ENCODE results near the gene AQP1.
A peak's percentile ranks its signal among the peaks of the same experiment; 100 is the strongest.

The AQP1 gene

DNA sequence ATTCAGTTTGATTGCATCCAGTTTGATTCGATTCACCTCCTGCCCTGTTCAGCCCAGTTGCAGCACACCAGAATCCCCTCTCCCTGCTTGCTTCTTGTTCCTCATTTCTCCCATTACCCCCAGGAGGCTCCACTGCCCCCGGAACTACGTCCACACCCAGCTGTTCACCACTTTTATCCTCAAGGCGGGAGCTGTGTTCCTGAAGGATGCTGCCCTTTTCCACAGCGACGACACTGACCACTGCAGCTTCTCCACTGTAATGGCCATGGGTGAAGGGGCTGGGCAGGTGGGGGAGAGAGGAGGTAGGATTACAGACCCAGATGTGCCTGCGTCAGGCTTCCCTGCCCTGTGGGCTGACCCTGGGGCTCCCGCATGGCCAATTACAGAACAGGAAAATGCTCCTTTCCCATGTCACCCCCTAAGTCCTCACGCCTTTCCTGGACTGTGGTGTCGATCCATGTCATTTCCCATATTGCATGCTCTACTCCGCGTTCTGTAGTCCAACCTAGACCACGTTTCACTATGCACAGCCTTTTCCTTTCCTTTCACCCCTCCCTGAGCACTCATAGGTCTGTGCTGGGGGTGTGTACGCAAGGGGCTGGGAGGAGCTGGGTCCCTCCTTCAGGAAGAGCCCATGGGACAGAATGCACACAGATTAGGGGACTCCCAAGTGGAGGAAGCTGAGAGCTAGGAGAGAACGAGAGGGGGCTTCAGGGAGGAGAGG lies 60.3 kb downstream of the AQP1 start:
- no peak overlapping the region for H2BK15ac ChIP-seq (ENCODE audit: low read depth, poor library complexity, severe bottlenecking)
- peaks cover 7% of the 10 kb centered on the region for H3K4me1 ChIP-seq (ENCODE audit: control insufficient read depth, insufficient read depth, low read depth, low read length)
- no peaks in the 10 kb centered on the region for H3K9me3 ChIP-seq (ENCODE audit: control insufficient read depth, low read length)
- H3K4me2 ChIP-seq (ENCODE audit: low read length, poor library complexity, severe bottlenecking) = no peak overlapping the region
- WGBS = 87% methylated on average over 10 of the region's 15 CpGs
- no peak overlapping the region for H2BK5ac ChIP-seq (ENCODE audit: low read depth, low read length, poor library complexity, severe bottlenecking)
- H2AFZ ChIP-seq (ENCODE audit: low read depth, low read length) = no peak overlapping the region
- H3K79me1 ChIP-seq (replicated peaks; ENCODE audit: low read length, poor library complexity, severe bottlenecking) = no peaks in the 10 kb centered on the region
- no peak overlapping the region for H4K8ac ChIP-seq (ENCODE audit: low read length)
- no peak overlapping the region for H4K91ac ChIP-seq (ENCODE audit: low read length)
- H3K36me3 ChIP-seq (ENCODE audit: control insufficient read depth in 1 of 2, insufficient read depth in 2 of 2, low read depth in 1 of 2, low read length in 2 of 2) = peaks cover 0 to 3% of the 10 kb centered on the region in 2 experiments
- H2AK5ac ChIP-seq (ENCODE audit: low read length, severe bottlenecking) = no peak overlapping the region
- H3K27ac ChIP-seq (ENCODE audit: low read length, poor library complexity, severe bottlenecking) = no peak overlapping the region
- no peak for DNase-seq
- H3K18ac ChIP-seq (ENCODE audit: low read depth in 1 of 2, low read length in 2 of 2) = no peak overlapping the region
- H3K14ac ChIP-seq (ENCODE audit: low read length in 2 of 2) = no peak overlapping the region
- H2BK120ac ChIP-seq (ENCODE audit: low read depth, low read length) = no peak overlapping the region
- H3K23ac ChIP-seq (ENCODE audit: low read length in 2 of 2) = no peak overlapping the region
- H3K4me3 ChIP-seq (ENCODE audit: insufficient read depth in 1 of 2, low read depth in 1 of 2, low read length in 2 of 2) = no peak overlapping the region
- peaks cover 24 to 59% of the 10 kb centered on the region in 2 experiments for H3K27me3 ChIP-seq (ENCODE audit: control insufficient read depth in 1 of 2, insufficient read depth in 1 of 2, low read length in 2 of 2)
- no peak overlapping the region for H3K4ac ChIP-seq (ENCODE audit: low read depth in 1 of 2, low read length in 2 of 2)
- no peak overlapping the region for H3K9ac ChIP-seq (ENCODE audit: low read length)
- H2BK12ac ChIP-seq (ENCODE audit: low read length in 2 of 2) = no peak overlapping the region

DNA sequence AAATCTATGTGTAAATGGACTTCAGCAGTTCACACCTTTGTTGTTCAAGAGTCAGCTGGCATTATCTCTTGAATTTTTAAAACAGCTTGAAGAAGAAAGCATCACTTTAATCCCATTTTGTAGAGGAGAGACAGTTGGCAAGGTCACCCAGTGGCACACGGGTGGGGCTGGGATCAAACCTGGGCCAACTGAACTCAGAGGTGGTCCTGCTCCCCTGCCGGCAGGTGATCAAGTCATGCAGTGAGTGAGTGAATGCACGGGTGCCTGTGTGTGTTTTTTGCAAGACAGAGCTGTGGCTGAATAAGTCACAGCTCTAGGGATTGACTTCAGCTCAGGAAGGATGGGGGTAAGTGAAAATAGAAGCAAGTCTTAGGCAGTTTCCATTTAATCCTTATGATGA lies 61.6 kb downstream of the AQP1 start:
- no peak for DNase-seq
- Histone ChIP-seq H3K18ac (ENCODE audit: low read depth in 1 of 2, low read length in 2 of 2) (no peak overlapping the region), H3K4me1 (ENCODE audit: control insufficient read depth, insufficient read depth, low read depth, low read length) (peaks cover 10% of the 10 kb centered on the region), H3K4ac (ENCODE audit: low read depth in 1 of 2, low read length in 2 of 2) (no peak overlapping the region), H3K9ac (ENCODE audit: low read length) (no peak overlapping the region), H2AK5ac (ENCODE audit: low read length, severe bottlenecking) (no peak overlapping the region), H3K79me1 (replicated peaks; ENCODE audit: low read length, poor library complexity, severe bottlenecking) (no peaks in the 10 kb centered on the region), H2AFZ (ENCODE audit: low read depth, low read length) (no peak overlapping the region), H3K4me3 (ENCODE audit: insufficient read depth in 1 of 2, low read depth in 1 of 2, low read length in 2 of 2) (no peak overlapping the region), H2BK12ac (ENCODE audit: low read length in 2 of 2) (no peak overlapping the region), H3K36me3 (ENCODE audit: control insufficient read depth in 1 of 2, insufficient read depth in 2 of 2, low read depth in 1 of 2, low read length in 2 of 2) (peaks cover 0 to 3% of the 10 kb centered on the region in 2 experiments), H3K27ac (ENCODE audit: low read length, poor library complexity, severe bottlenecking) (no peak overlapping the region), H3K23ac (ENCODE audit: low read length in 2 of 2) (no peak overlapping the region), H3K9me3 (ENCODE audit: control insufficient read depth, low read length) (no peaks in the 10 kb centered on the region), H3K4me2 (ENCODE audit: low read length, poor library complexity, severe bottlenecking) (no peak overlapping the region), H2BK120ac (ENCODE audit: low read depth, low read length) (no peak overlapping the region), H2BK5ac (ENCODE audit: low read depth, low read length, poor library complexity, severe bottlenecking) (no peak overlapping the region), H3K27me3 (ENCODE audit: control insufficient read depth in 1 of 2, insufficient read depth in 1 of 2, low read length in 2 of 2) (peaks cover 21 to 59% of the 10 kb centered on the region in 2 experiments), H2BK15ac (ENCODE audit: low read depth, poor library complexity, severe bottlenecking) (no peak overlapping the region), H3K14ac (ENCODE audit: low read length in 2 of 2) (no peak overlapping the region), H4K91ac (ENCODE audit: low read length) (no peak overlapping the region), H4K8ac (ENCODE audit: low read length) (no peak overlapping the region)
- 69% methylated on average over 3 of the region's 3 CpGs for WGBS

- H3K9me3 ChIP-seq (ENCODE audit: control insufficient read depth, low read length) = no peaks in the 10 kb centered on the region
- H3K9ac ChIP-seq (ENCODE audit: low read length) = no peak overlapping the region
- no peak overlapping the region for H2BK12ac ChIP-seq (ENCODE audit: low read length in 2 of 2)
- H3K4me2 ChIP-seq (ENCODE audit: low read length, poor library complexity, severe bottlenecking) = no peak overlapping the region
- no peaks in the 10 kb centered on the region for H3K79me1 ChIP-seq (replicated peaks; ENCODE audit: low read length, poor library complexity, severe bottlenecking)
- H3K27me3 ChIP-seq (ENCODE audit: control insufficient read depth in 1 of 2, insufficient read depth in 1 of 2, low read length in 2 of 2) = peaks cover 21 to 61% of the 10 kb centered on the region in 2 experiments
- peaks cover 10% of the 10 kb centered on the region for H3K4me1 ChIP-seq (ENCODE audit: control insufficient read depth, insufficient read depth, low read depth, low read length)
- no peak overlapping the region for H2BK120ac ChIP-seq (ENCODE audit: low read depth, low read length)
- H3K4ac ChIP-seq (ENCODE audit: low read depth in 1 of 2, low read length in 2 of 2) = no peak overlapping the region
- H2BK5ac ChIP-seq (ENCODE audit: low read depth, low read length, poor library complexity, severe bottlenecking) = no peak overlapping the region
- WGBS = 90% methylated on average over 16 of the region's 18 CpGs
- H3K27ac ChIP-seq (ENCODE audit: low read length, poor library complexity, severe bottlenecking) = no peak overlapping the region
- no peak overlapping the region for H3K18ac ChIP-seq (ENCODE audit: low read depth in 1 of 2, low read length in 2 of 2)
- H3K4me3 ChIP-seq (ENCODE audit: insufficient read depth in 1 of 2, low read depth in 1 of 2, low read length in 2 of 2) = no peak overlapping the region
- H3K14ac ChIP-seq (ENCODE audit: low read length in 2 of 2) = peak overlapping the region in 1 of 2 experiments; percentile 50
- no peak overlapping the region for H3K23ac ChIP-seq (ENCODE audit: low read length in 2 of 2)
- no peak overlapping the region for H4K8ac ChIP-seq (ENCODE audit: low read length)
- DNase-seq = no peak
- peak overlapping the region; percentile 45 for H2AK5ac ChIP-seq (ENCODE audit: low read length, severe bottlenecking)
- no peak overlapping the region for H2AFZ ChIP-seq (ENCODE audit: low read depth, low read length)
- H3K36me3 ChIP-seq (ENCODE audit: control insufficient read depth in 1 of 2, insufficient read depth in 2 of 2, low read depth in 1 of 2, low read length in 2 of 2) = peaks cover 0 to 3% of the 10 kb centered on the region in 2 experiments
- H4K91ac ChIP-seq (ENCODE audit: low read length) = no peak overlapping the region
- no peak overlapping the region for H2BK15ac ChIP-seq (ENCODE audit: low read depth, poor library complexity, severe bottlenecking)
Measured at GRCh38 chr7:30973791-30974604, 62.3 kb downstream of the AQP1 start.

DNA sequence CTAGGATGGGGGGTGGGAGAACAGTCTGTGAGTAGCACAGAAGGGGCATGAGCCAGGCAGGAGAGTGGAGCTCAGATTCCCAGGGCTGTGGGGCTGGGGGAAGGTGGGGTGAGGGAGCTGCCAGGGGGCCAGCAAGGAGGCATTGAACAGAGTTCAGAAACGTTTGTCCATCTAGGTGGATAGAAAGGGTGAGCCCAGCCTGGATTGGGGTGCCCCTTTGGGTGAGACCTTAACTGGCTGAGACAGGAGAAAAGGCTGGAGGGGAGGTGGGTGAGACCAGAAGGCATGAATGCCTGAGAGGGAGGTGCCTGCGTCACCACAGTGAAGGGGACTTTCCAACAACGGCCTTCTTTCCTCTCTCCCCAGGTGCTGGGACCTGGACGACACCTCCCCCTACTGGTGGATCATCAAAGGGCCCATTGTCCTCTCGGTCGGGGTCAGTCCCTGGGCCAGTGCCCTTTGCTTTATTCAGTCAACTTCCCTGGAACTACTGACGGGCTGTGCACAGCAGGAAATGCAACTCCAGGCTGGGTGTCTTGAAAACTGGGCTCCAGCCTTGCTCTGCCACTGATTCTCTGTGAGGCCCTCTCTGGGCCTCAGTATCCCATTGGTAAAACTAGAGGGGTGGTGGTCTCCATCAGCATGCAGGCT lies 63.1 kb downstream of the AQP1 start:
- Histone ChIP-seq H3K27me3 (ENCODE audit: control insufficient read depth in 1 of 2, insufficient read depth in 1 of 2, low read length in 2 of 2) (peaks cover 21 to 64% of the 10 kb centered on the region in 2 experiments), H3K4ac (ENCODE audit: low read depth in 1 of 2, low read length in 2 of 2) (no peak overlapping the region), H3K9me3 (ENCODE audit: control insufficient read depth, low read length) (no peaks in the 10 kb centered on the region), H3K23ac (ENCODE audit: low read length in 2 of 2) (no peak overlapping the region), H2BK15ac (ENCODE audit: low read depth, poor library complexity, severe bottlenecking) (no peak overlapping the region), H3K14ac (ENCODE audit: low read length in 2 of 2) (peak overlapping the region in 1 of 2 experiments; percentile 50), H2BK5ac (ENCODE audit: low read depth, low read length, poor library complexity, severe bottlenecking) (no peak overlapping the region), H4K91ac (ENCODE audit: low read length) (no peak overlapping the region), H3K18ac (ENCODE audit: low read depth in 1 of 2, low read length in 2 of 2) (no peak overlapping the region), H3K9ac (ENCODE audit: low read length) (no peak overlapping the region), H3K4me2 (ENCODE audit: low read length, poor library complexity, severe bottlenecking) (no peak overlapping the region), H3K4me1 (ENCODE audit: control insufficient read depth, insufficient read depth, low read depth, low read length) (peaks cover 10% of the 10 kb centered on the region), H2BK120ac (ENCODE audit: low read depth, low read length) (no peak overlapping the region), H4K8ac (ENCODE audit: low read length) (no peak overlapping the region), H3K79me1 (replicated peaks; ENCODE audit: low read length, poor library complexity, severe bottlenecking) (no peaks in the 10 kb centered on the region), H3K27ac (ENCODE audit: low read length, poor library complexity, severe bottlenecking) (no peak overlapping the region), H2AK5ac (ENCODE audit: low read length, severe bottlenecking) (peak overlapping the region; percentile 25), H3K36me3 (ENCODE audit: control insufficient read depth in 1 of 2, insufficient read depth in 2 of 2, low read depth in 1 of 2, low read length in 2 of 2) (peaks cover 0 to 3% of the 10 kb centered on the region in 2 experiments), H2AFZ (ENCODE audit: low read depth, low read length) (no peak overlapping the region), H3K4me3 (ENCODE audit: insufficient read depth in 1 of 2, low read depth in 1 of 2, low read length in 2 of 2) (no peak overlapping the region), H2BK12ac (ENCODE audit: low read length in 2 of 2) (no peak overlapping the region)
- DNase-seq = peak; percentile 53
- 17% methylated on average over 7 of the region's 7 CpGs for WGBS

Data from mesenchymal stem cell (in vitro differentiated cells and primary cell).